ENCODE measurements around the gene ANKRD12. TPM values are rescaled to one million over a fixed set of nuclear protein-coding genes. Genes with fewer than 3 reads are reported as not detected.

Gene ANKRD12
- polyA plus RNA-seq, 4 donors, result 21.5 to 35.6 (median 29.8) TPM

DNA sequence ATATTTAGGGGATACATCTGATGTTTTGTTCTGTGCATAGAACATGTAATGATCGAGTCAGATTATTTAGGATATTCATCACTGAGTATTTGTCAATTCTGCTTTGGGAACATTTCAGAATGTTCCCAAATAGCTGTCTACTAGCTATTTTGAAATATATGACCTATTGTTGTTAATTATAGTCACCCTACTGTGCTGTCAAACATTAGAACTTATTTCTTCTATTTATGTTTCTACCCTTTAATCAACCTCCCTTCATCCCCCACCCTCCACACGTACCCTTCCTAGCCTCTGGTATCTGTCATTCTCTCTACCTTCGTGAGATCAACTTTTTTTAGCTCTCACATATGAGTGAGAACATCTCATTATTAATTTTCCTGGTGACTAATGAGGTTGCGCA, 40.9 kb downstream of the ANKRD12 start:
- no peak for DNase-seq (ENCODE audit: low read depth in 4 of 4, low spot score in 3 of 4)

GRCh38 chr18:9178557-9178956, 42.0 kb downstream of the ANKRD12 start:
- DNase-seq (ENCODE audit: low read depth in 4 of 4, low spot score in 3 of 4), result no peak

DNA sequence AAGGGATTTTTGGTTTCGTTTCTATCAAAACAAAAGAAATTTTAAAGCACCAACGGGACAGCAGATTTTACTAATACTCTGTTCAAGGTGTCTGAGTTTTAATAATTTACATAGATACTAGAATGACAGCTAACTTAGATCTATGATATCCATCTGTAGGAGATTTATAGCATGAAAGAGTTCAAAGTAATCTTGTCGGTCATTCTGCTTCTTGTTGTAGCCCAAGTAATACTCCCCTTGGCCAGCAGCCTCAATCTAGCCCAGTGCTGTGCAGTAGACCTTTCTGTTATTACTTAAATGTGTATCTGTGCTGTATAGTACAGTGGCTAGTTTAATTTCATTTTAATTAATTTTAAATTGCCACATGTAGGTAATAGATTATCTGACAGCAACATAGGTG, 44.7 kb downstream of the ANKRD12 start:
- DNase-seq (ENCODE audit: low read depth in 4 of 4, low spot score in 3 of 4), result no peak

GRCh38 chr18:9182852-9183399, 46.3 kb downstream of the ANKRD12 start:
- DNase-seq (ENCODE audit: low read depth in 4 of 4, low spot score in 3 of 4), result no peak

- DNase-seq (ENCODE audit: low read depth in 4 of 4, low spot score in 3 of 4), result no peak
These were observed 48.5 kb downstream of the ANKRD12 start for GRCh38 chr18:9184998-9185613.

GRCh38 chr18:9188359-9189231, 52.0 kb downstream of the ANKRD12 start:
- DNase-seq (ENCODE audit: low read depth in 4 of 4, low spot score in 3 of 4), result no peak

GRCh38 chr18:9189491-9189890, 52.9 kb downstream of the ANKRD12 start:
- DNase-seq (ENCODE audit: low read depth in 4 of 4, low spot score in 3 of 4), result no peak

GRCh38 chr18:9191658-9192256, 55.2 kb downstream of the ANKRD12 start:
- DNase-seq (ENCODE audit: low read depth in 4 of 4, low spot score in 3 of 4), result no peak

DNA sequence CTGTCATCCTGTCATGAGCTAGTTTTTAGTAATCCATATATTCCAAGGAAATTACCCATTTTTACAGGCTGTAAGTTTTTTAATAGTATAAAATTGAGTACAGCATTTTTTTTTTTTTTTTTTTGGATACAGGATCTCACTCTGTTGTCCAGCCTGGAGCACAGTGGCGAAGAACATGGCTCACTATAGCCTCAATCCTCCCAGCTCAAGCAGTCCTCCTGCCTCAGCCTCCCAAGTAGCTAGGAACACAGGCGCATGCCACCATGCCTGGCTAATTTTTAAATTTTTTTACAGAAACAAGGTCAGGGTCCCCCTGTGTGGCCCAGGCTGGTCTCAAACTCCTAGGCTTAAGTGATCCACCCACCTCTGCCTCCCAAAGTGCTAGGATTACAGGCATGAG, 56.5 kb downstream of the ANKRD12 start:
- no peak for DNase-seq (ENCODE audit: low read depth in 4 of 4, low spot score in 3 of 4)

DNA sequence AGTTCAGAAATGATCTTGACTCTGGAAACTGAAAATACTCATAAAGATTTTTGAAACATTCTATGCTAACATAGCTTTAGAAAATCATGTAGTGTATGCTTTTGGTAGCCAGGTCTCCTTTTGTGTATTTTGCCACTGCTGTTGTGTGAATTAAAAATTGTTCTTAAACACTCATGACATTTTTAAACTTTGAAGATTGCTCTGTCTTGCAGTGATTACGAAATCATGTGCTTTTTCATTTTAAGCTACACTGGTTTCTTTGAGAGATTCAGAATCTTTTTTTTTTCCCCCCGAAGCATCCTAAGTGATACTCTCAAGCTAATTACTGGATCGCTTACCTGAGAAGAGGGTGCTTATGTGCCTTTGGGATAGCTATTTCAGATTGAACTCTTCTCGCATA, 60.0 kb downstream of the ANKRD12 start:
- no peak for DNase-seq (ENCODE audit: low read depth in 4 of 4, low spot score in 3 of 4)

DNA sequence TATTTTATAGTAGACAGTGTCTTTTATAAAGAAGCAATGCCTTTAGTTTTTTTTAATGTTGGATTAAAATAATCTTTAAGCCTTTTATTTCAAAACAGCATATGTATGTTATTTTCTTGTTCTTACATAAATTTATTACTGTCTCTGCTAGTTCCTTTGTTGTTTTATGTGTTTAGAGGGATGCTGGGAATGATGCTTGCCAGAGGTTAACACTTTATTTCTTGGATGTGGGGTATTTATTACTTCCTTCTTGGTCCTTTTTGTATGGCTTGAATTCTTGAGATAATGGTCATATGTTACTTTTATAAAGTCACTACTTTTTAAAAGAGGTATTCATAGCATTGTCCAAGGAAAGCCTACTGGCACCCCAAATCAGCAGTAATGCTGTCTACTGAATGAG, 63.1 kb downstream of the ANKRD12 start:
- DNase-seq (ENCODE audit: low read depth in 4 of 4, low spot score in 3 of 4), result peak in 2 of 4 donors; percentile 2 to 9

GRCh38 chr18:9201224-9201623, 64.6 kb downstream of the ANKRD12 start:
- no peak for DNase-seq (ENCODE audit: low read depth in 4 of 4, low spot score in 3 of 4)

DNA sequence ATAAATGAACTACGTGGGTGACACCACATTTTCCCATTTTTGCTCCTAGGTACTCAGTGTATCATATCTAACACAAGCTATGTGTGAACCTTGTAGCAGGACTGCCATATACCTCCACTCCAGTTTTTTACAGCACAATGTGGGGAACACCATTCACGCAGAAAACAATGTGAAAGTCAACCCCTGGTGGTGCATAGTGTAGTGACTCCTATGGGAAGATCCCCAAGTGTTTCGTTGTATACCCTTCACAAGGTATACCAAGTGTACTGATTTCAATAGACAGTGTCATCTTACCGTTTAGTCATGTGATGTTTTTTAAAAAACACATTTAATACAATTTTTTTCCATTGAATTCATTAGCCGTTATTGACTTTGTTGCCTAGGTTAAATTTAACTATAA, 68.1 kb downstream of the ANKRD12 start:
- DNase-seq (ENCODE audit: low read depth in 4 of 4, low spot score in 3 of 4), result no peak

- DNase-seq (ENCODE audit: low read depth in 4 of 4, low spot score in 3 of 4), result no peak
These were observed 69.8 kb downstream of the ANKRD12 start for GRCh38 chr18:9206421-9206820.

DNA sequence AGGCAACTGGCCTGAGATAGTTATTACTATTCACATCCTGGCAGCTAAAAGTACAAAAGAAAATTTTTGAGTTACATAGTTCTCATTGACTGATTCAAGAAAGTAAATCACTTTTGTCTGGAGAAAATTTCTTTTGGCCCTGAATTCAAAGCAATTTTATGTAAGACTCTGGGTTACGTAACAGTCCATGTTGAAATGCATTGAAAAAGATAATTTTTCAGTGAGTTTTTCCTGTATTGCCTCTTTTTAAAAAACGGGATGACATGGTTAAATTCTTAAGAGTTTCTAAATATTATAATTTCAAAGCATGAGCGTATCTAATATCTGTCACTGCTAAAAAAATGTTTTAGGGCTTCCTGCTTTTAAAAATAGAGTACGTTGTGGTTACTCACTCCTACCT, 72.7 kb downstream of the ANKRD12 start:
- no peak for DNase-seq (ENCODE audit: low read depth in 4 of 4, low spot score in 3 of 4)

GRCh38 chr18:9210966-9211365, 74.4 kb downstream of the ANKRD12 start:
- DNase-seq (ENCODE audit: low read depth in 4 of 4, low spot score in 3 of 4), result no peak

- DNase-seq (ENCODE audit: low read depth in 4 of 4, low spot score in 3 of 4), result no peak
These were observed 75.4 kb downstream of the ANKRD12 start for GRCh38 chr18:9211955-9212354.

- DNase-seq (ENCODE audit: low read depth in 4 of 4, low spot score in 3 of 4), result no peak
These were observed 78.8 kb downstream of the ANKRD12 start for GRCh38 chr18:9215221-9215933.

GRCh38 chr18:9216459-9216858, 79.9 kb downstream of the ANKRD12 start:
- DNase-seq (ENCODE audit: low read depth in 4 of 4, low spot score in 3 of 4), result no peak

DNA sequence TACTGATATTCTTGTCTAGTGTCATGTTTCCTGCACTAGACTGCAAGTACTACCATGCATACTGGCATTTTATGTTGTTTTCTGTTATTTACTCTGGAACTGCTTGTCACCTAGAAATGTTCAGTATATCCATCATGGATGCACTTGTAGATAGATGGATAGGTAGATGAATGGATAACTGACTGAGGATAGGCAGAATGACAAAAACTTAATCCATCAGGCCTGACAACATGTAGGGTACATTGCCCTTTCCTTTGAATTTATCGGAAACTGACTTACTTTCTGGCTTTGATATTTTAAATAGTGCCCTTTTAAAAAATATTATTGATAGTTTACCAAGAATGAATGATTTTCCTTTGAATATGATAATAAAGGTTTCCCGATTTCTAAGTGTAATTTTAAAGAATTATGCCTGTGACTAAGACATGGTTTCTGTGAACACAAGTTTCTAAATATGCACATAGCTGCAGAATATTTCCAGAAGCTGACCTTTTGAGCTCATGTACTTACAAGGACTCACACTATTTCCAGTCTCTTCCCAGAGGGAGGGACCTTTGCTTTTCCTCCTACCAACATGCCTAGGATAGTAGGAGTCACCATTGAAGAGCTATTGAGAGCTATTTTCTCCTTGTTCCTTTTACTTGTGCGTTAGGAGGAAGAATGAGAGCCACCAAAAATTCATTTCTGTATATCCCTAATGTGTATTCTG, 81.3 kb downstream of the ANKRD12 start:
- no peak for DNase-seq (ENCODE audit: low read depth in 4 of 4, low spot score in 3 of 4)

Measured in left renal pelvis (tissue), 4 donors.